Measurements from ENCODE around the gene RNF207. TPM values are rescaled to one million over a fixed set of nuclear protein-coding genes. Genes with fewer than 3 reads are reported as not detected.

The RNF207 gene
- total RNA-seq, 1 donor from 2014 or later = 3.1 TPM

DNA sequence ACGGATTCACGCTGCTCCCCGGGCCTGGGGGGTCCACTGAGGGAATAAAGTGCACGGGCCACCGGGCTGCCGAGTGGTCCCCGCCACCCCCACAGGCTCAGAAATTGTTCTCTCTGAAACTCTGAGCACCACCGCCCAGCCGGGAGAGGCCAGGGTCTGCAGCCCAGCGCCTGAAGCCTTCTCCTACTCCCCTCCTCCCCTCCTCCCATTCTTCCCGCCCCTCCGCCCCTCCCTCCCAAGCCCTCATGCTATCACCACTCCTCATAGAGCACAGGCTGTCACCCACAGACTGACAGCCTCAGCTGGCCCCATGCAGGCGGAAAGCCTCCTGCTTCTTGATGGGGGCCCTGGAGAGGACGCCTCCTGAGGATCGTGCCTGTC, 55.7 kb downstream of the RNF207 start:
- H4K20me1 ChIP-seq (ENCODE audit: low read depth) = peaks cover 37% of the 10 kb centered on the region
- H3K27ac Mint-ChIP-seq = no peak overlapping the region
- H3K9me3 ChIP-seq (ENCODE audit: low read depth) = no peaks in the 10 kb centered on the region
- peaks cover 2% of the 10 kb centered on the region for H3K36me3 Mint-ChIP-seq
- no peaks in the 10 kb centered on the region for H3K9me3 Mint-ChIP-seq
- H3K36me3 ChIP-seq = no peaks in the 10 kb centered on the region
- peaks cover 10% of the 10 kb centered on the region for H3K79me2 ChIP-seq (ENCODE audit: low read depth)
- peak overlapping the region; percentile 59 for H2AFZ ChIP-seq (replicated peaks)
- H3K27ac ChIP-seq = no peak overlapping the region
- peak overlapping the region; percentile 96 for H3K4me2 ChIP-seq
- peaks cover 5% of the 10 kb centered on the region for H3K27me3 Mint-ChIP-seq (ENCODE audit: insufficient read depth, low read depth)
- H3F3A ChIP-seq (ENCODE audit: low read depth) = peaks cover 26% of the 10 kb centered on the region
- H3K4me1 Mint-ChIP-seq = peaks cover 38% of the 10 kb centered on the region
- peak; percentile 74 for DNase-seq (ENCODE audit: low spot score)
- H3K27me3 ChIP-seq = peaks cover 8% of the 10 kb centered on the region
- TF ChIP-seq, protein P1, sequence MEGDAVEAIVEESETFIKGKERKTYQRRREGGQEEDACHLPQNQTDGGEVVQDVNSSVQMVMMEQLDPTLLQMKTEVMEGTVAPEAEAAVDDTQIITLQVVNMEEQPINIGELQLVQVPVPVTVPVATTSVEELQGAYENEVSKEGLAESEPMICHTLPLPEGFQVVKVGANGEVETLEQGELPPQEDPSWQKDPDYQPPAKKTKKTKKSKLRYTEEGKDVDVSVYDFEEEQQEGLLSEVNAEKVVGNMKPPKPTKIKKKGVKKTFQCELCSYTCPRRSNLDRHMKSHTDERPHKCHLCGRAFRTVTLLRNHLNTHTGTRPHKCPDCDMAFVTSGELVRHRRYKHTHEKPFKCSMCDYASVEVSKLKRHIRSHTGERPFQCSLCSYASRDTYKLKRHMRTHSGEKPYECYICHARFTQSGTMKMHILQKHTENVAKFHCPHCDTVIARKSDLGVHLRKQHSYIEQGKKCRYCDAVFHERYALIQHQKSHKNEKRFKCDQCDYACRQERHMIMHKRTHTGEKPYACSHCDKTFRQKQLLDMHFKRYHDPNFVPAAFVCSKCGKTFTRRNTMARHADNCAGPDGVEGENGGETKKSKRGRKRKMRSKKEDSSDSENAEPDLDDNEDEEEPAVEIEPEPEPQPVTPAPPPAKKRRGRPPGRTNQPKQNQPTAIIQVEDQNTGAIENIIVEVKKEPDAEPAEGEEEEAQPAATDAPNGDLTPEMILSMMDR (IDR thresholded peaks at IDR 0.05) = no peak
- TF ChIP-seq EZH2phosphoT487 (IDR thresholded peaks at IDR 0.05) (no peak), EZH2 (IDR thresholded peaks at IDR 0.05) (no peak)
- no peak overlapping the region for H3K9ac ChIP-seq
- peak overlapping the region; percentile 83 for H3K4me3 ChIP-seq
- peak overlapping the region; percentile 86 for H3K4me3 Mint-ChIP-seq
- peaks cover 16% of the 10 kb centered on the region for H3K4me1 ChIP-seq

DNA sequence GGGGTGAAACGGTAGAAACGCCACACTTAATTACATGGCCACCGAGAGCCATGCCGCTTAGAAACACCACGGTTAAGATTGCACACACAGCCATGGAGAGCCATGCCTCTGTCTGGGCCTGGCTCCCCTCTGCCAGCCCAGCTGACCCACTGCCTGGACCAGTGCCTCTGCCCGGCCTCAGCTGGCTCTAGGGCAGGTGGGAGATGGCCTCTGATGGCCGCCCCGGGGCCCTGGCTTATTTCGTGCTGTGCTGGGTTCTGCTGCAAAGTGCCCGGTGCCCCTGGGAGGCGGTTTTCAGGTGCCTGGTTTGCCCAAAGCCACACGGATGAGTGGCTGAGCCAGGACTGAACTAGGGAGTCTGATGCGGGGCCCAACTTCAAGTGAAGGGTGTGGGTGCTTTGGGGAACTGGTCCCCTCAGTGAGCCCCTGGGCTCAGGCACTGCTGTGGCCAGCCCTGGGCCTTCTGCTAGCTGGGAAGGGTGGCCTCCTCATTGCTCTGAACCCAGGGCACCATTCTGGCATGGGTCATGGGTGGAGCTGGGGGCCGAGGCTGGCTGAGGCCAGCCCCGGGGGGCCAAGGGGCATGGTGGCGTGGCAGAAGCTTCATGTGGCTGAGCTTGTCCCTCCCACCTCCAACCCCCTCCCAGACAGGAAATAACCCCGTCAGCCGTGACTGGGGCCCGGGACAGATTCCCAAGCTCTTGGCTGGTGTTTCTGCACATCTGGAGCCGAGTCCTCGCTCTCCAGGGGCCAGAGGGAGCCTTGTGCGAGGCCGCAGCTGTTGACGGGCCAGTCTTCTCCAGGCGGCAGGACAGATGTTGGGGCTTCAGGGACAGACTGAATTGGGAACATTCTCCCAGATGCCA, 56.9 kb downstream of the RNF207 start:
- Histone ChIP-seq H3K9ac (no peak overlapping the region), H3F3A (ENCODE audit: low read depth) (peaks cover 27% of the 10 kb centered on the region), H3K27me3 (peaks cover 8% of the 10 kb centered on the region), H4K20me1 (ENCODE audit: low read depth) (peaks cover 25% of the 10 kb centered on the region), H3K79me2 (ENCODE audit: low read depth) (peaks cover 10% of the 10 kb centered on the region), H3K4me3 (no peak overlapping the region), H2AFZ (replicated peaks) (no peak overlapping the region), H3K4me1 (peaks cover 17% of the 10 kb centered on the region), H3K27ac (no peak overlapping the region), H3K9me3 (ENCODE audit: low read depth) (no peaks in the 10 kb centered on the region), H3K4me2 (no peak overlapping the region), H3K36me3 (no peaks in the 10 kb centered on the region)
- peaks cover 5% of the 10 kb centered on the region for H3K27me3 Mint-ChIP-seq (ENCODE audit: insufficient read depth, low read depth)
- TF ChIP-seq, protein P1 (IDR thresholded peaks at IDR 0.05) = no peak
- TF ChIP-seq EZH2phosphoT487 (IDR thresholded peaks at IDR 0.05) (no peak), EZH2 (IDR thresholded peaks at IDR 0.05) (no peak)
- H3K27ac Mint-ChIP-seq = no peak overlapping the region
- H3K4me3 Mint-ChIP-seq = peak overlapping the region; percentile 57
- H3K9me3 Mint-ChIP-seq = no peaks in the 10 kb centered on the region
- peaks cover 2% of the 10 kb centered on the region for H3K36me3 Mint-ChIP-seq
- peaks cover 43% of the 10 kb centered on the region for H3K4me1 Mint-ChIP-seq
- DNase-seq (ENCODE audit: low spot score) = no peak

DNA sequence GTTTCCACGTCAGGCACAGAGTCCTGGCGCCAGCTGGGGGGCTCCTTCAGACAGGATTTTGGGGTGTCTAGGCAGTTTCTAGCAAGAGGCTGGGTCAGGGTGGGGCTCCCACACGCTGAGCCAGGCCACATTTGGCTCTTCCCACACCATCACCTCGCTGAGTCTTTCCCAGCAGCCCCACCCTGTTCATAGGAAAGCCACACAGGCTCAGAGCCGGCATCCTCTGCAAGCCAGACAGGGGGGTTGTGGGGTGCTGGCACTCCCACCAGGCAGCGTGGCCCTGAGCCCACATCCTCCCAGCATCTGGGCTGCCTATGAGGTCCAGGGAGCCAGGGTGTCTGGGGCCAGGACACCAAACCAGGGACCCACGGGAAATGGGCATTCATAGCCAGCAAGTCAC, 57.8 kb downstream of the RNF207 start:
- no peak overlapping the region for H3K4me3 Mint-ChIP-seq
- H3F3A ChIP-seq (ENCODE audit: low read depth) = peaks cover 32% of the 10 kb centered on the region
- no peak overlapping the region for H3K9ac ChIP-seq
- H2AFZ ChIP-seq (replicated peaks) = no peak overlapping the region
- no peak overlapping the region for H3K27ac Mint-ChIP-seq
- H3K27me3 Mint-ChIP-seq (ENCODE audit: insufficient read depth, low read depth) = peaks cover 5% of the 10 kb centered on the region
- TF ChIP-seq EZH2 (IDR thresholded peaks at IDR 0.05) (no peak), EZH2phosphoT487 (IDR thresholded peaks at IDR 0.05) (no peak)
- TF ChIP-seq, protein P1 (IDR thresholded peaks at IDR 0.05) = no peak
- H3K27me3 ChIP-seq = peaks cover 8% of the 10 kb centered on the region
- H3K4me1 ChIP-seq = peaks cover 26% of the 10 kb centered on the region
- peaks cover 15% of the 10 kb centered on the region for H4K20me1 ChIP-seq (ENCODE audit: low read depth)
- peaks cover 2% of the 10 kb centered on the region for H3K36me3 Mint-ChIP-seq
- peaks cover 10% of the 10 kb centered on the region for H3K79me2 ChIP-seq (ENCODE audit: low read depth)
- H3K4me2 ChIP-seq = no peak overlapping the region
- DNase-seq (ENCODE audit: low spot score) = no peak
- no peaks in the 10 kb centered on the region for H3K9me3 Mint-ChIP-seq
- H3K4me1 Mint-ChIP-seq = peaks cover 52% of the 10 kb centered on the region
- no peaks in the 10 kb centered on the region for H3K9me3 ChIP-seq (ENCODE audit: low read depth)
- no peak overlapping the region for H3K4me3 ChIP-seq
- no peaks in the 10 kb centered on the region for H3K36me3 ChIP-seq
- H3K27ac ChIP-seq = no peak overlapping the region
